Activated T-helper 2 cell treated with anti-CD3 and anti-CD28 coated beads, Interferon-gamma antibody, Interleukin-2, Interleukin-4, amounts not matched to agents 10 μg/mL and 5 μg/mL and 100 μg/mL, durations not matched to agents 14 hours and 24 hours and 36 hours (primary cell): Measurements from ENCODE around the gene DEFB112. TPM values are rescaled to one million over a fixed set of nuclear protein-coding genes. Genes with fewer than 3 reads are reported as not detected.

Experiments
- DNase-seq: peaks from one replicate; pipeline ENCODE4 v3.0.0; 2021; ENCODE audit warnings: low spot score
- H3K27ac Mint-ChIP-seq: one replicate; pipeline ENCODE4 v1.8.0; 2021; ENCODE audit warnings: mixed read lengths
- H3K27me3 Mint-ChIP-seq: one replicate; pipeline ENCODE4 v1.8.0; 2021; ENCODE audit warnings: low read depth, mixed read lengths
- H3K36me3 Mint-ChIP-seq: one replicate; pipeline ENCODE4 v1.8.0; 2021; ENCODE audit warnings: low read depth, mixed read lengths
- H3K4me1 Mint-ChIP-seq: one replicate; pipeline ENCODE4 v1.8.0; 2021; ENCODE audit warnings: low read depth, mixed read lengths
- H3K4me3 Mint-ChIP-seq: one replicate; pipeline ENCODE4 v1.8.0; 2021; ENCODE audit warnings: low read depth, mild to moderate bottlenecking, moderate library complexity, mixed read lengths
- H3K9me3 Mint-ChIP-seq: one replicate; pipeline ENCODE4 v1.8.0; 2021; ENCODE audit warnings: mixed read lengths
- intact Hi-C: fragments of 100-400 bp; cut with micrococcal nuclease; formaldehyde crosslinking; loops from one replicate; pipeline ENCODE4 v1.15.1; 2023
- total RNA-seq: library from RNA; stranded (reverse); gene quantifications from 2 replicates; pipeline ENCODE4 v1.2.3, GENCODE V29; 2022

DEFB112 gene
- total RNA-seq, 1 donor from 2014 or later = not detected

GRCh38 chr6:50062051-50062450 is 12.3 kb upstream of the DEFB112 start:
- intact Hi-C loops = no loop called here
- H3K36me3 Mint-ChIP-seq = no peaks in the 10 kb centered on the region
- no peaks in the 10 kb centered on the region for H3K9me3 Mint-ChIP-seq
- H3K27ac Mint-ChIP-seq = no peak overlapping the region
- no peak for DNase-seq
- H3K4me3 Mint-ChIP-seq = no peak overlapping the region
- H3K4me1 Mint-ChIP-seq = no peaks in the 10 kb centered on the region
- no peaks in the 10 kb centered on the region for H3K27me3 Mint-ChIP-seq

DNA sequence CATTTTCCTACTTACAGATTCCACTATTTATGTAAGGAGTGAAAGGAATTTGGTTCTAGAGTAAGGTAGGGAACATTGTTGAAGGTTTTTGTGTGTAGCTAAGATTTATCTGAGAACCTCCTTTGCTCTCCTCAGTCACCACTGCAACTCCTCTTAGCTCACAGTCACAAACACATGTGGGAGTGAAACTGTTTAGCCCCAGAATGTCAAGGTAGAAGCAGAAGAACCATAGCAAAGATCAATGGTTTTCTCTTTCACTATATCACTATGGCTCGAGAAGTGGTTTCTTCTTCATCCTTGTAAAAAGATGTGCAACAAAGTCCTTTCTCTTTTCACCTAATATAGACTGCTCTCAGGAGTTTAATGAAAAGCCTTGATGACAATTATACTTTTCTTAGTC is 6.5 kb upstream of the DEFB112 start:
- intact Hi-C loops = no loop called here
- H3K4me1 Mint-ChIP-seq = no peaks in the 10 kb centered on the region
- no peaks in the 10 kb centered on the region for H3K36me3 Mint-ChIP-seq
- no peaks in the 10 kb centered on the region for H3K9me3 Mint-ChIP-seq
- no peak overlapping the region for H3K4me3 Mint-ChIP-seq
- no peak for DNase-seq
- no peaks in the 10 kb centered on the region for H3K27me3 Mint-ChIP-seq
- H3K27ac Mint-ChIP-seq = no peak overlapping the region

DNA sequence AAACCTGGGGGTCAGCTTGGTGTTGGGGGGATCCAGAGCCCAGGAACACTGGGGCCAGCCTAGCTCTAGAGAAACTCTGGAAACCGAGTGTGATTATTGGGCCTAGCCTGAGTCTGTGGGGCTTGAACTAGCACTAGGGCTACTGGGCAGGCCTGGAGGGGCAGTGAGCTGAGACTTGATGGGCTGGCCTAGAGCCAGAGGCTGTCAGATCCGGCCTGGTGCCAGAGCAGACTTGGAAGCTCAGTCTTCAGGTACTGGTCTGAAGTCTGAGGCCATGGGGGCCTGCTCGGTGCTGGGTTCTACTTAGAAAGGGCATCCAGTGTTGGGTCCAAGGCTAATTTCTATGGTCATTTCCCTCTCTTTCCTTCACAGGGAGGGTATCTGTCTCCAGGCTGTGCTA is 2.7 kb downstream of the DEFB112 start:
- Mint-ChIP-seq H3K4me3 (no peak overlapping the region), H3K9me3 (no peaks in the 10 kb centered on the region), H3K27me3 (no peaks in the 10 kb centered on the region), H3K4me1 (no peaks in the 10 kb centered on the region), H3K27ac (no peak overlapping the region), H3K36me3 (no peaks in the 10 kb centered on the region)
- no peak for DNase-seq
- intact Hi-C loops = no loop called here

DNA sequence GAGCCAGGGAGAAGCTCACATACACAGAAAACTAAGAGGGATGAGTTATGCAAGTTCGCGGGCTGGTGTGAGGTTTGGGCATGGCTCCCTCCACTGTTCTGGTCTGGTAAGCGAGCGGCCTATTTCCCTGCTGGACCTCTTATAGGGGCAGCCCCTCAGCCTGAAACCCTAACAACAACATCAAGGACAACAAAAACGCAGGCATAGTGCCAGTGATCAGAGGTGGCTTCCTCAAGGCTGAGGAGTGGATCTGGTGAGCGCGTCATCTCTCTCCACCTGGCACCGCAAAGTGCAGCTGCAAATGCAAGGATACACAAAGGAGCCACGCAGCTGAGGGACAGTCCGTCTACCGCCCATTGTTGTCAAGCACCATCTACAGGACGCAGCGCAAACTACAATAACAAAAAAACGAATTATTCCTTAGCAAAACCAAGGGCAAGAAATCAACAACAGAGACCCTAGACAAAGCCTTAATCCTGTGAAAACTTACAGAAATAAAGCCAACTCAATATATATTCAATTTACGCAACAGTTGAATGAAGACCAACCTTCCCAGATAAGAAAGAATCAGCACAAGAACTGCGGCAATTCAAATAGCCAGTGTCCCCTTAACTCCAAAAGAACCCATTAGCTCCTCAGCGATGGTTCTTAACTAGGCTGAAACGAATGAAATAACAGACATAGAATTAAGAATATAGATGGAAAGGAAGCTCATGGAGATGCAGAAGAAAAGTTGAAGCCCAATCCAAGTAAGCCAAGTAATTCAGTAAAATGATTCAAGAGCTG is 18.8 kb downstream of the DEFB112 start:
- intact Hi-C loops = no loop called here
- no peak overlapping the region for H3K4me3 Mint-ChIP-seq
- no peaks in the 10 kb centered on the region for H3K27me3 Mint-ChIP-seq
- H3K27ac Mint-ChIP-seq = no peak overlapping the region
- no peaks in the 10 kb centered on the region for H3K4me1 Mint-ChIP-seq
- H3K9me3 Mint-ChIP-seq = peaks cover under 1% of the 10 kb centered on the region
- no peak for DNase-seq
- no peaks in the 10 kb centered on the region for H3K36me3 Mint-ChIP-seq

- H3K36me3 Mint-ChIP-seq = no peaks in the 10 kb centered on the region
- H3K27ac Mint-ChIP-seq = no peak overlapping the region
- H3K4me3 Mint-ChIP-seq = no peak overlapping the region
- DNase-seq = no peak
- peaks cover 7% of the 10 kb centered on the region for H3K9me3 Mint-ChIP-seq
- intact Hi-C loops = no loop called here
- H3K27me3 Mint-ChIP-seq = no peaks in the 10 kb centered on the region
- H3K4me1 Mint-ChIP-seq = no peaks in the 10 kb centered on the region
These were observed 19.4 kb downstream of the DEFB112 start for GRCh38 chr6:50030350-50030749.

GRCh38 chr6:50025258-50025657 is 24.5 kb downstream of the DEFB112 start:
- no peak overlapping the region for H3K27ac Mint-ChIP-seq
- no peaks in the 10 kb centered on the region for H3K4me1 Mint-ChIP-seq
- H3K9me3 Mint-ChIP-seq = peaks cover 9% of the 10 kb centered on the region
- no peak for DNase-seq
- intact Hi-C loops = no loop called here
- no peaks in the 10 kb centered on the region for H3K27me3 Mint-ChIP-seq
- H3K36me3 Mint-ChIP-seq = no peaks in the 10 kb centered on the region
- no peak overlapping the region for H3K4me3 Mint-ChIP-seq

DNA sequence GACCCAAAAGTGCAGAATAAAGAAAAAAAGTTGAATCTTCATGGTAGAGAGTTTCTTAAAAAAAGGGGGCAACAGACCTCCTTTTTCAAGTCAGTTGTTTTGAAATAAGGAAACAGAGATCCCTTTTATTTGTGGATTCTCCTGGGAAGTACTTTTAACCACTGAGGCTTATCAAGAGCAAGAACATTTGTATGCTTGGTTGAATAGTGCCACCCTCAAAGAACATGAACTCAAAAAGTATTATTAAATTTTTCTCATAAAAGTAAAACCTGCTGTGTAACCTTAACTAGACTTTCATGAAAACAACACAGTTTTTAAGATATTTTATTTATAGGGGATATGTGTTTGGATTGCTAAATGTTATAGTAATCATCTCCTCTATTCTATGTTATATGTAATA is 27.8 kb downstream of the DEFB112 start, which contains the start of gene DEFB110:
Gene DEFB110, minus strand, starts transcription at position 101 of the 400 bp plus-strand sequence. Its CDS starts 59 bp downstream, at position 42.
- Mint-ChIP-seq H3K27me3 (no peaks in the 10 kb centered on the region), H3K4me1 (no peaks in the 10 kb centered on the region), H3K27ac (no peak within 1 kb of the TSS), H3K36me3 (no peaks in the 10 kb centered on the region), H3K4me3 (no peak within 1 kb of the TSS), H3K9me3 (peaks cover 9% of the 10 kb centered on the region)
- DNase-seq = no peak
- intact Hi-C loops = no loop called here

- no peak overlapping the region for H3K4me3 Mint-ChIP-seq
- H3K4me1 Mint-ChIP-seq = no peaks in the 10 kb centered on the region
- no peak for DNase-seq
- intact Hi-C loops = no loop called here
- H3K36me3 Mint-ChIP-seq = no peaks in the 10 kb centered on the region
- no peaks in the 10 kb centered on the region for H3K27me3 Mint-ChIP-seq
- H3K27ac Mint-ChIP-seq = no peak overlapping the region
- peaks cover 4% of the 10 kb centered on the region for H3K9me3 Mint-ChIP-seq
These were observed 41.9 kb downstream of the DEFB112 start for GRCh38 chr6:50007819-50008218.

- no peaks in the 10 kb centered on the region for H3K4me1 Mint-ChIP-seq
- DNase-seq = no peak
- no peak overlapping the region for H3K27ac Mint-ChIP-seq
- no peaks in the 10 kb centered on the region for H3K36me3 Mint-ChIP-seq
- no peak overlapping the region for H3K4me3 Mint-ChIP-seq
- intact Hi-C loops = no loop called here
- no peaks in the 10 kb centered on the region for H3K27me3 Mint-ChIP-seq
- H3K9me3 Mint-ChIP-seq = peaks cover 3% of the 10 kb centered on the region
These were observed 46.6 kb downstream of the DEFB112 start for GRCh38 chr6:50003139-50003538.

DNA sequence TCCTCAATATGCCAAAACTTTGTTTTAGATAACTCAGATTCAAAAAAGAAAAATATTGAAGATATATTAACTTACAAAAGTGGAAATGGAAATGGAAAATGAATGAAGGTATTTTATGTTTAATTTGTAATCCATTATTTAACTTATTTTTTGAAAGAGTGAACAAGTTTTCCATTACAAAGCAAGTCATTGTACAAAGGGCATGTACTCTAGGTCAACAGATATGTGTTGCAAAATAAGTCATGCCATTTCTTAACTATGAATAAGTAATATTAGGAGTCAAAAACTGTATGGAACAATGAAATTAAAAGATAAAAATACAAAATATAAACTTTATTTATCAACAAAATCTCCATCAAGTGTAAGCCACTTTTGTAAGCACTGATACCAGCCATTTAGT is 54.5 kb downstream of the DEFB112 start:
- H3K4me3 Mint-ChIP-seq = no peak overlapping the region
- no peaks in the 10 kb centered on the region for H3K27me3 Mint-ChIP-seq
- H3K36me3 Mint-ChIP-seq = no peaks in the 10 kb centered on the region
- DNase-seq = no peak
- no peak overlapping the region for H3K27ac Mint-ChIP-seq
- H3K4me1 Mint-ChIP-seq = no peaks in the 10 kb centered on the region
- H3K9me3 Mint-ChIP-seq = no peaks in the 10 kb centered on the region
- intact Hi-C loops = no loop called here

Other genes with a start within 250 kb of the DEFB112 start
- not detected in 2 replicates for gene CRISP1, start 183.4 kb downstream of the DEFB112 start, total RNA-seq
- gene DEFB114, start 85.8 kb downstream of the DEFB112 start, total RNA-seq = not detected in 2 replicates
- not detected in 2 replicates for gene DEFB113, start 80.3 kb downstream of the DEFB112 start, total RNA-seq
- not detected in 2 replicates for gene DEFB110, start 27.9 kb downstream of the DEFB112 start, total RNA-seq